Heart right ventricle (tissue), 16 donors: Measurements from ENCODE around the gene DCLK3. TPM values are rescaled to one million over a fixed set of nuclear protein-coding genes. Genes with fewer than 3 reads are reported as not detected.

Source experiments
- ATAC-seq, 8 donors: fragments of 200-7000 bp; cut with Tn5 transposase; one replicate each; pipeline ENCODE4 v1.9.1; 2020; ENCODE audit warnings: mild to moderate bottlenecking in 8 of 8, moderate library complexity in 8 of 8, moderate number of reproducible peaks in 1 of 8
- DNase-seq, 2 donors: peaks; one replicate each; pipeline ENCODE4 v3.0.0-alpha.2; 2020
- H3K27ac ChIP-seq, 10 donors: fragments of 200-600 bp; sonication (generic) in 2 of 10; one replicate each; pipeline versions ENCODE4 v1.5.0 to v1.8.0; 2020 to 2022; ENCODE audit warnings: mild to moderate bottlenecking in 3 of 10
- H3K27me3 ChIP-seq, 7 donors: fragments of 200-600 bp; one replicate each; pipeline ENCODE4 v1.8.0; 2021 to 2022; ENCODE audit warnings: mild to moderate bottlenecking in 2 of 7
- H3K36me3 ChIP-seq, 9 donors: fragments of 200-600 bp; sonication (generic) in 1 of 9; one replicate each; pipeline versions ENCODE4 v1.5.0 to v1.8.0; 2020 to 2022; ENCODE audit warnings: mild to moderate bottlenecking in 2 of 9
- H3K4me1 ChIP-seq, 9 donors: fragments of 200-600 bp; sonication (generic) in 1 of 9; one replicate each; pipeline versions ENCODE4 v1.5.0 to v1.8.0; 2020 to 2022; ENCODE audit warnings: mild to moderate bottlenecking in 4 of 9
- H3K4me3 ChIP-seq, 10 donors: fragments of 200-600 bp; sonication (generic) in 2 of 10; one replicate each; pipeline versions ENCODE4 v1.5.0 to v1.8.0; 2020 to 2022; ENCODE audit warnings: mild to moderate bottlenecking in 7 of 10, moderate library complexity in 2 of 10
- H3K9me3 ChIP-seq, 11 donors: fragments of 200-600 bp in 10 of 11; sonication (generic) in 2 of 11; one replicate each; pipeline versions ENCODE4 v1.5.0 to v1.8.0; 2013 to 2022; ENCODE audit warnings: mild to moderate bottlenecking in 2 of 11, control low read depth in 1 of 11, moderate library complexity in 1 of 11
- CTCF ChIP-seq, 9 donors: fragments of 200-600 bp; sonication (generic) in 2 of 9; IDR thresholded peaks; one replicate each; pipeline versions ENCODE4 v1.5.0 to v1.8.0; 2021 to 2022; ENCODE audit warnings: antibody characterized with exemption in 9 of 9, mild to moderate bottlenecking in 5 of 9, moderate library complexity in 1 of 9
- WGBS, 2 donors: extraction: QIAGEN DNeasy Blood & Tissue Kit; methylation state at CpG; one replicate each; pipeline ENCODE4 v1.1.7; 2013; ENCODE audit warnings: inconsistent platforms in 1 of 2; 5-methylcytosine and 5-hydroxymethylcytosine counted together
- intact Hi-C, 10 donors: fragments of 100-400 bp; cut with DNase I; formaldehyde crosslinking; loops; one replicate each; pipeline versions ENCODE4 v1.11.1 to v1.14.2; 2022
- polyA plus RNA-seq, 2 donors: library from polyadenylated mRNA; stranded (reverse); fragments of 200-250 nt; gene quantifications; one replicate each; pipeline ENCODE4 v1.2.3, GENCODE V29; 2013
- total RNA-seq, 10 donors: library from RNA; stranded (reverse); fragmentation: NEBNext Ultra II Directional in 3 of 10; extraction: Animal tissue kit (Norgen Biotek cat#: 25700) in 3 of 10; gene quantifications; one replicate each; pipeline versions ENCODE4 v1.2.1 to v1.2.4, GENCODE V29; 2021 to 2023
- donor health status: Arrhythmogenic right ventricular cardiomyopathy.
- donor health status: ischemic (EF 13 %, LVEDD 7.1; RV severe dilation, severe dysfunction).
- donor health status: healthy with polysubstance abuse.
- donor health status: DM: no; HTN: yes; CAD: no.
- donor health status: DM: no; HTN: no; CAD: no.
- donor health status: ischemic (EF 25% LVEDD 6.9; RV normal size, moderate dysfunction).
- donor health status: ischemic (EF 25% LVEDD 5.7; RV mildly dilated, moderate dysfunction).
- donor health status: healthy.
- donor health status: DM: yes; HTN: yes; CAD: no.
- donor health status: Ischemic cardiomyopathy.
- donor health status: ischemic (EF 35%, LVEDD 5.7; RV mildly dilated, moderate dysfunction).
- donor health status: nonischemic (EF 11% LVEDD 7.7; RV severe dilation, severe dysfunction).
- donor health status: DM: yes; HTN: yes; CAD: no.
- donor health status: PGD.
- donor health status: ischemic (EF 29% LVEDD 5.4; RV normal size, mild dysfunction).
- donor health status: nonischemic (EF 23%, LVEDD 6.1; RV moderate dilation, normal function).

DCLK3 gene
- total and polyA plus RNA-seq, 12 donors: 0.04 to 1.0 (median 0.19) TPM

GRCh38 chr3:36677331-36678007 lies 86.9 kb downstream of the DCLK3 start:
- no peak overlapping the region for H3K4me3 ChIP-seq
- H3K27ac ChIP-seq: no peak overlapping the region
- WGBS, 2 donors: 56 to 60% methylated on average over 2 of the region's 2 CpGs
- DNase-seq: no peak
- no peak for ATAC-seq
- H3K4me1 ChIP-seq: no peaks in the 10 kb centered on the region
- no peak for TF ChIP-seq CTCF (IDR thresholded peaks at IDR 0.05)
- H3K9me3 ChIP-seq: peaks cover 0 to 57% (median 24%) of the 10 kb centered on the region in 11 donors
- no peaks in the 10 kb centered on the region for H3K36me3 ChIP-seq
- H3K27me3 ChIP-seq: no peaks in the 10 kb centered on the region
- intact Hi-C loops: no loop called here

- Histone ChIP-seq H3K27ac (no peak overlapping the region), H3K27me3 (no peaks in the 10 kb centered on the region), H3K9me3 (peaks cover 0 to 36% (median 23%) of the 10 kb centered on the region in 11 donors), H3K4me3 (no peak overlapping the region), H3K4me1 (no peaks in the 10 kb centered on the region), H3K36me3 (no peaks in the 10 kb centered on the region)
- TF ChIP-seq CTCF (IDR thresholded peaks at IDR 0.05): no peak
- no peak for DNase-seq
- 76 to 84% methylated on average over 11 of the region's 11 CpGs for WGBS, 2 donors
- intact Hi-C loops: no loop called here
- ATAC-seq: no peak
Observed at GRCh38 chr3:36674816-36675215, 89.5 kb downstream of the DCLK3 start.

GRCh38 chr3:36669764-36670163 lies 94.6 kb downstream of the DCLK3 start:
- intact Hi-C loops: no loop called here
- no peak overlapping the region for H3K4me3 ChIP-seq
- H3K9me3 ChIP-seq: no peaks in the 10 kb centered on the region
- no peak for TF ChIP-seq CTCF (IDR thresholded peaks at IDR 0.05)
- H3K27me3 ChIP-seq: no peaks in the 10 kb centered on the region
- no peak overlapping the region for H3K27ac ChIP-seq
- DNase-seq (no peak), ATAC-seq (no peak)
- WGBS, 2 donors: 94 to 95% methylated on average over 3 of the region's 3 CpGs
- no peaks in the 10 kb centered on the region for H3K4me1 ChIP-seq
- H3K36me3 ChIP-seq: no peaks in the 10 kb centered on the region

- DNase-seq: no peak
- no peak for ATAC-seq
- H3K9me3 ChIP-seq: no peaks in the 10 kb centered on the region
- WGBS, 2 donors: 76 to 82% methylated on average over 2 of the region's 2 CpGs
- intact Hi-C loops: no loop called here
- no peak for TF ChIP-seq CTCF (IDR thresholded peaks at IDR 0.05)
- H3K4me3 ChIP-seq: no peak overlapping the region
- H3K4me1 ChIP-seq: no peaks in the 10 kb centered on the region
- no peaks in the 10 kb centered on the region for H3K27me3 ChIP-seq
- no peak overlapping the region for H3K27ac ChIP-seq
- no peaks in the 10 kb centered on the region for H3K36me3 ChIP-seq
Observed at GRCh38 chr3:36666166-36666565, 98.2 kb downstream of the DCLK3 start.
